CD4-positive, alpha-beta memory T cell (primary cell): Measurements from ENCODE around the gene UBE2V1. TPM values are rescaled to one million over a fixed set of nuclear protein-coding genes. Genes with fewer than 3 reads are reported as not detected.
A peak's percentile ranks its signal among the peaks of the same experiment; 100 is the strongest.
"Not testable (repeated sequence)": the region's sequence is repeated elsewhere in the genome, so short reads cannot be mapped to it uniquely, and the experiment has no call there.

Source experiments
- CTCF ChIA-PET: fragments of 350-600 bp; sonication (Branson Sonifier 250); formaldehyde crosslinking; loops from one replicate; lab custom pipeline; 2021; ENCODE audit warnings: inconsistent platforms; ENCODE audit not compliant: partially characterized antibody; lab: Charles Lee
- POLR2A ChIA-PET: fragments of 350-600 bp; sonication (Branson Sonifier 250); formaldehyde crosslinking; loops from one replicate; lab custom pipeline; 2021; ENCODE audit not compliant: partially characterized antibody; lab: Charles Lee
- DNase-seq, 5 donors: peaks; one replicate each; pipeline versions ENCODE4 v3.0.0 to v3.0.0-alpha.2; 2020 to 2022; ENCODE audit warnings: mixed read lengths in 1 of 5
- H3K27ac ChIP-seq: one replicate; pipeline ENCODE4 v1.7.0; 2013; ENCODE audit warnings: low read depth, low read length
- H3K27me3 ChIP-seq: 2 replicates; pipeline ENCODE4 v1.7.0; 2013; ENCODE audit warnings: mild to moderate bottlenecking, low read length, moderate library complexity; ENCODE audit not compliant: insufficient read depth
- H3K36me3 ChIP-seq: 2 replicates; pipeline ENCODE4 v1.7.0; 2013; ENCODE audit warnings: mild to moderate bottlenecking, low read length, moderate library complexity; ENCODE audit not compliant: insufficient read depth
- H3K4me1 ChIP-seq: 2 replicates; pipeline ENCODE4 v1.7.0; 2013; ENCODE audit warnings: mild to moderate bottlenecking, low read length, moderate library complexity; ENCODE audit not compliant: insufficient read depth
- H3K4me3 ChIP-seq, 2 donors: one replicate each; pipeline ENCODE4 v1.7.0; 2013; ENCODE audit warnings: low read length in 2 of 2, mild to moderate bottlenecking in 1 of 2
- H3K9me3 ChIP-seq, 2 donors: one replicate each; pipeline ENCODE4 v1.7.0; 2013; ENCODE audit warnings: low read length in 2 of 2, control low read depth in 1 of 2; ENCODE audit not compliant: control insufficient read depth in 1 of 2
- H3K27ac Mint-ChIP-seq, 7 donors: one replicate each; pipeline ENCODE4 v1.8.0; 2020 to 2021; ENCODE audit warnings: mixed read lengths in 7 of 7, mild to moderate bottlenecking in 6 of 7, inconsistent platforms in 3 of 7, moderate library complexity in 3 of 7
- H3K27me3 Mint-ChIP-seq, 2 donors: one replicate each; pipeline ENCODE4 v1.8.0; 2020 to 2021; ENCODE audit warnings: mixed read lengths in 2 of 2
- H3K36me3 Mint-ChIP-seq, 2 donors: one replicate each; pipeline ENCODE4 v1.8.0; 2020 to 2021; ENCODE audit warnings: mixed read lengths in 2 of 2, inconsistent platforms in 1 of 2, mild to moderate bottlenecking in 1 of 2
- H3K4me1 Mint-ChIP-seq, 4 donors: one replicate each; pipeline ENCODE4 v1.8.0; 2020 to 2021; ENCODE audit warnings: mixed read lengths in 4 of 4, mild to moderate bottlenecking in 1 of 4
- H3K4me3 Mint-ChIP-seq, 8 donors: one replicate each; pipeline ENCODE4 v1.8.0; 2020 to 2021; ENCODE audit warnings: mixed read lengths in 8 of 8, mild to moderate bottlenecking in 7 of 8, moderate library complexity in 6 of 8, inconsistent platforms in 3 of 8
- H3K9me3 Mint-ChIP-seq, 8 donors: one replicate each; pipeline ENCODE4 v1.8.0; 2020 to 2021; ENCODE audit warnings: mixed read lengths in 8 of 8, mild to moderate bottlenecking in 5 of 8, inconsistent platforms in 3 of 8, moderate library complexity in 1 of 8
- intact Hi-C: fragments of 100-400 bp; cut with micrococcal nuclease; formaldehyde crosslinking; loops from one replicate; pipeline ENCODE4 v1.15.1; 2023
- polyA plus RNA-seq, 2 donors: library from polyadenylated mRNA; unstranded; fragments of 300-500 nt; fragmentation: Illumina TruSeq; gene quantifications; one replicate each; pipeline ENCODE4 v1.2.3, GENCODE V29; 2021
- total RNA-seq, 2 experiments: library from RNA; stranded (reverse); gene quantifications; one replicate each; pipeline ENCODE4 v1.2.3, GENCODE V29; 2021

The UBE2V1 gene
- total and polyA plus RNA-seq, 4 experiments from 2014 or later: 131 to 176 (median 142) TPM

GRCh38 chr20:50106669-50107068 lies 6.3 kb downstream of the UBE2V1 start:
- H3K4me3 ChIP-seq, H3K9me3 Mint-ChIP-seq, H3K27ac ChIP-seq, H3K27me3 ChIP-seq, H3K36me3 ChIP-seq, intact Hi-C loops, DNase-seq, H3K9me3 ChIP-seq, H3K27me3 Mint-ChIP-seq: not testable (repeated sequence)
- H3K36me3 Mint-ChIP-seq: peaks cover 6 to 33% of the 10 kb centered on the region in 2 donors
- peaks cover 87% of the 10 kb centered on the region for H3K4me1 ChIP-seq
- POLR2A ChIA-PET: interaction anchor here (0.7 to 2.4 kb wide), 2 partner anchors 9 to 47 kb away, joined by 4 to 9 read pairs; partner anchors contain the start of gene PEDS1
- H3K4me1 Mint-ChIP-seq: peaks cover 59 to 85% (median 72%) of the 10 kb centered on the region in 4 donors
- H3K4me3 Mint-ChIP-seq: peak overlapping the region in 1 of 8 donors; percentile 27
- CTCF ChIA-PET: interaction anchor here (0.7 to 2.1 kb wide), 8 partner anchors 9 to 358 kb away, joined by 3 to 5 read pairs (median 4); no protein-coding TSS in a partner anchor
- peak overlapping the region in 4 of 7 donors; percentile 18 to 80 (median 44) for H3K27ac Mint-ChIP-seq

GRCh38 chr20:50103464-50104107 lies 9.4 kb downstream of the UBE2V1 start:
- H3K27ac ChIP-seq, DNase-seq, intact Hi-C loops, H3K27me3 Mint-ChIP-seq, H3K9me3 Mint-ChIP-seq, H3K9me3 ChIP-seq, H3K4me3 Mint-ChIP-seq, H3K36me3 ChIP-seq, H3K27me3 ChIP-seq, H3K4me3 ChIP-seq: not testable (repeated sequence)
- H3K27ac Mint-ChIP-seq: peak overlapping the region in 3 of 7 donors; percentile 40 to 82 (median 68)
- H3K4me1 ChIP-seq: peaks cover 80% of the 10 kb centered on the region
- ChIA-PET CTCF (interaction anchor here (1.6 to 2.3 kb wide), 2 partner anchors 32 to 65 kb away, joined by 6 to 10 read pairs; no protein-coding TSS in a partner anchor), POLR2A (interaction anchor here (1.1 kb wide), 1 partner anchor 12 kb away, joined by 3 read pairs; no protein-coding TSS in a partner anchor)
- peaks cover 46 to 76% (median 60%) of the 10 kb centered on the region in 4 donors for H3K4me1 Mint-ChIP-seq
- peaks cover 6 to 29% of the 10 kb centered on the region in 2 donors for H3K36me3 Mint-ChIP-seq

GRCh38 chr20:50102551-50102950 lies 10.4 kb downstream of the UBE2V1 start:
- H3K9me3 Mint-ChIP-seq, DNase-seq, intact Hi-C loops, H3K27me3 Mint-ChIP-seq, H3K4me3 ChIP-seq, H3K27me3 ChIP-seq, H3K9me3 ChIP-seq, H3K27ac ChIP-seq: not testable (repeated sequence)
- H3K36me3 Mint-ChIP-seq: peaks cover 6 to 29% of the 10 kb centered on the region in 2 donors
- Histone ChIP-seq H3K4me1 (peaks cover 80% of the 10 kb centered on the region), H3K36me3 (peaks cover 12% of the 10 kb centered on the region)
- ChIA-PET CTCF (interaction anchor here (1.3 to 2.3 kb wide), 3 partner anchors 17 to 66 kb away, joined by 4 to 10 read pairs (median 6); no protein-coding TSS in a partner anchor), POLR2A (interaction anchor here (1.1 kb wide), 1 partner anchor 13 kb away, joined by 3 read pairs; no protein-coding TSS in a partner anchor)
- H3K4me3 Mint-ChIP-seq: peak overlapping the region in 2 of 8 donors; percentile 46 to 69
- peak overlapping the region in 3 of 7 donors; percentile 18 to 90 (median 76) for H3K27ac Mint-ChIP-seq
- H3K4me1 Mint-ChIP-seq: peaks cover 42 to 75% (median 58%) of the 10 kb centered on the region in 4 donors

- H3K27ac Mint-ChIP-seq: peak overlapping the region in 4 of 7 donors; percentile 13 to 86 (median 42)
- H3K4me3 Mint-ChIP-seq: peak overlapping the region in 1 of 8 donors; percentile 61
- H3K36me3 Mint-ChIP-seq: peaks cover 7 to 28% of the 10 kb centered on the region in 2 donors
- H3K4me1 ChIP-seq: peaks cover 77% of the 10 kb centered on the region
- peaks cover 13% of the 10 kb centered on the region for H3K36me3 ChIP-seq
- H3K27me3 ChIP-seq: no peaks in the 10 kb centered on the region
- no peak overlapping the region for H3K27ac ChIP-seq
- no peak for DNase-seq
- H3K4me3 ChIP-seq: no peak overlapping the region
- H3K9me3 Mint-ChIP-seq: no peaks in the 10 kb centered on the region
- CTCF ChIA-PET: interaction anchor here (1.3 to 2.3 kb wide), 3 partner anchors 16 to 67 kb away, joined by 4 to 10 read pairs (median 6); no protein-coding TSS in a partner anchor
- peaks cover 38 to 69% (median 54%) of the 10 kb centered on the region in 4 donors for H3K4me1 Mint-ChIP-seq
- H3K27me3 Mint-ChIP-seq: no peaks in the 10 kb centered on the region
- POLR2A ChIA-PET: no interaction called here
- intact Hi-C loops: no loop called here
- H3K9me3 ChIP-seq: no peaks in the 10 kb centered on the region
Observed at GRCh38 chr20:50101887-50102286, 11.1 kb downstream of the UBE2V1 start.

- peak overlapping the region in 1 of 8 donors; percentile 61 for H3K4me3 Mint-ChIP-seq
- H3K9me3 Mint-ChIP-seq: no peaks in the 10 kb centered on the region
- no peak for DNase-seq
- peaks cover 19% of the 10 kb centered on the region for H3K36me3 ChIP-seq
- H3K4me1 Mint-ChIP-seq: peaks cover 40 to 68% (median 53%) of the 10 kb centered on the region in 4 donors
- intact Hi-C loops: no loop called here
- peaks cover 10 to 34% of the 10 kb centered on the region in 2 donors for H3K36me3 Mint-ChIP-seq
- no peaks in the 10 kb centered on the region for H3K9me3 ChIP-seq
- no peak overlapping the region for H3K27ac ChIP-seq
- H3K27ac Mint-ChIP-seq: peak overlapping the region in 4 of 7 donors; percentile 30 to 86 (median 42)
- H3K27me3 ChIP-seq: no peaks in the 10 kb centered on the region
- H3K4me1 ChIP-seq: peaks cover 71% of the 10 kb centered on the region
- CTCF ChIA-PET: interaction anchor here (0.8 to 3.1 kb wide), 4 partner anchors 30 to 123 kb away, joined by 3 to 10 read pairs (median 7); no protein-coding TSS in a partner anchor
- POLR2A ChIA-PET: no interaction called here
- H3K27me3 Mint-ChIP-seq: no peaks in the 10 kb centered on the region
- H3K4me3 ChIP-seq: no peak overlapping the region
Observed at GRCh38 chr20:50101281-50101680, 11.7 kb downstream of the UBE2V1 start.

- ChIA-PET POLR2A (interaction anchor here (0.9 to 2.4 kb wide), 4 partner anchors 8 to 15 kb away, joined by 3 to 8 read pairs (median 4); no protein-coding TSS in a partner anchor), CTCF (interaction anchor here (0.6 to 3.1 kb wide), 8 partner anchors 10 to 122 kb away, joined by 3 to 22 read pairs (median 4); no protein-coding TSS in a partner anchor)
- H3K4me3 ChIP-seq: no peak overlapping the region
- Mint-ChIP-seq H3K9me3 (no peaks in the 10 kb centered on the region), H3K27ac (peak overlapping the region in 2 of 7 donors; percentile 25 to 35), H3K4me3 (no peak overlapping the region), H3K4me1 (peaks cover 39 to 60% (median 51%) of the 10 kb centered on the region in 4 donors), H3K27me3 (no peaks in the 10 kb centered on the region), H3K36me3 (peaks cover 11 to 41% of the 10 kb centered on the region in 2 donors)
- H3K27me3 ChIP-seq: no peaks in the 10 kb centered on the region
- H3K4me1 ChIP-seq: peaks cover 65% of the 10 kb centered on the region
- H3K27ac ChIP-seq: no peak overlapping the region
- H3K9me3 ChIP-seq: no peaks in the 10 kb centered on the region
- DNase-seq: no peak
- intact Hi-C loops: no loop called here
- H3K36me3 ChIP-seq: peaks cover 27% of the 10 kb centered on the region
Observed at GRCh38 chr20:50100552-50100951, 12.4 kb downstream of the UBE2V1 start.
